ENCODE results near the gene PPM1E. TPM values are rescaled to one million over a fixed set of nuclear protein-coding genes. Genes with fewer than 3 reads are reported as not detected.
"Not testable (repeated sequence)": the region's sequence is repeated elsewhere in the genome, so short reads cannot be mapped to it uniquely, and the experiment has no call there.

Gene PPM1E
- total RNA-seq, 1 experiment from 2014 or later, result 7.1 TPM

DNA sequence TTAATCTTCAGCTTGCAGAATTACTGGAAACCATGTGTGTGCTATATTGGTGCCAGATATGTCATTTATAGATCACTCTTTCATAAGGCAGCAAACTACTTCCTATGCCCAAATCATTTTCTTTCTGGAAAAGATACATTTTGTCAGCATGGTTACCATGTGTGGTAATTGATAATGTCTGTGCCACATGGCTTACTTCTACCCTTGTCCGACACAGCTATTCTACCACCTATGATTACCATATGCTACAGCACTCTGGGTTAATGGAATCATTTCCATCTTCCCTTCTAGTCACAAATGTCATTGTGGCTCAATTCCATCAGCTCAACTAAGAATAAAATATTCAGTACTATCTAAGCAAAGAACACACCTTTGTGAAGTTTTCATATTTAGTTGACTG is 8.0 kb upstream of the PPM1E start:
- no peak overlapping the region for H3K56ac ChIP-seq (ENCODE audit: insufficient read length, low read depth, low read length)
- no peak overlapping the region for H3K4ac ChIP-seq (ENCODE audit: low read depth, low read length)
- no peaks in the 10 kb centered on the region for H3K27me3 ChIP-seq (ENCODE audit: insufficient read depth, low read length)
- DNase-seq, result no peak
- H3T11ph ChIP-seq (ENCODE audit: low read length), result no peak overlapping the region
- no peak overlapping the region for H2AK5ac ChIP-seq (ENCODE audit: insufficient read length, low read length)
- no peak overlapping the region for H3K18ac ChIP-seq (ENCODE audit: insufficient read length, low read depth, low read length)
- H3K14ac ChIP-seq (ENCODE audit: insufficient read depth, low read length), result no peak overlapping the region
- no peaks in the 10 kb centered on the region for H3K79me2 ChIP-seq (ENCODE audit: insufficient read depth, low read length)
- no peaks in the 10 kb centered on the region for H3K79me1 ChIP-seq (ENCODE audit: insufficient read depth, low read depth, low read length, poor library complexity, severe bottlenecking)
- H2BK5ac ChIP-seq (ENCODE audit: insufficient read length, low read length), result no peak overlapping the region
- H4K8ac ChIP-seq (replicated peaks; ENCODE audit: insufficient read length, low read depth, low read length), result no peak overlapping the region
- TF ChIP-seq, protein P1, sequence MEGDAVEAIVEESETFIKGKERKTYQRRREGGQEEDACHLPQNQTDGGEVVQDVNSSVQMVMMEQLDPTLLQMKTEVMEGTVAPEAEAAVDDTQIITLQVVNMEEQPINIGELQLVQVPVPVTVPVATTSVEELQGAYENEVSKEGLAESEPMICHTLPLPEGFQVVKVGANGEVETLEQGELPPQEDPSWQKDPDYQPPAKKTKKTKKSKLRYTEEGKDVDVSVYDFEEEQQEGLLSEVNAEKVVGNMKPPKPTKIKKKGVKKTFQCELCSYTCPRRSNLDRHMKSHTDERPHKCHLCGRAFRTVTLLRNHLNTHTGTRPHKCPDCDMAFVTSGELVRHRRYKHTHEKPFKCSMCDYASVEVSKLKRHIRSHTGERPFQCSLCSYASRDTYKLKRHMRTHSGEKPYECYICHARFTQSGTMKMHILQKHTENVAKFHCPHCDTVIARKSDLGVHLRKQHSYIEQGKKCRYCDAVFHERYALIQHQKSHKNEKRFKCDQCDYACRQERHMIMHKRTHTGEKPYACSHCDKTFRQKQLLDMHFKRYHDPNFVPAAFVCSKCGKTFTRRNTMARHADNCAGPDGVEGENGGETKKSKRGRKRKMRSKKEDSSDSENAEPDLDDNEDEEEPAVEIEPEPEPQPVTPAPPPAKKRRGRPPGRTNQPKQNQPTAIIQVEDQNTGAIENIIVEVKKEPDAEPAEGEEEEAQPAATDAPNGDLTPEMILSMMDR (conservative IDR thresholded peaks at IDR 0.05), result no peak
- WGBS (ENCODE audit: extremely low coverage, insufficient read length, low lambda C conversion rate), result no CpG with 5 or more reads among the region's 1 CpG
- H2BK120ac ChIP-seq (ENCODE audit: low read depth, low read length, poor library complexity, severe bottlenecking), result no peak overlapping the region
- no peak overlapping the region for H2BK15ac ChIP-seq (ENCODE audit: low read depth, low read length)
- no peak overlapping the region for H2BK12ac ChIP-seq (ENCODE audit: insufficient read length, low read depth, low read length)
- H3K4me2 ChIP-seq (ENCODE audit: insufficient read depth, insufficient read length, low read length), result no peak overlapping the region
- Mint-ChIP-seq H3K4me1 (0 out of 4 replicates have a peak, but pooled peaks cover 0 to 2% of the 10 kb centered on the region in 2 experiments), H3K36me3 (ENCODE audit: insufficient read depth in 1 of 3, low read depth in 3 of 3) (no peaks in the 10 kb centered on the region), H3K27me3 (ENCODE audit: low read depth) (peaks cover 5% of the 10 kb centered on the region; the same call in 1 of the 2 replicates), H3K4me3 (no peak overlapping the region), H3K27ac (no peak overlapping the region), H3K9me3 (no peaks in the 10 kb centered on the region)
- H3K23me2 ChIP-seq (ENCODE audit: insufficient read length, low read depth, low read length, poor library complexity, severe bottlenecking), result no peaks in the 10 kb centered on the region
- H2BK20ac ChIP-seq (ENCODE audit: low read depth, low read length, poor library complexity, severe bottlenecking), result no peak overlapping the region
- no peaks in the 10 kb centered on the region for H4K20me1 ChIP-seq (ENCODE audit: control insufficient read depth, insufficient read depth, insufficient read length)
- H4K5ac ChIP-seq (ENCODE audit: insufficient read length, low read depth, low read length), result no peak overlapping the region
- no peak overlapping the region for H3K9ac ChIP-seq (ENCODE audit: extremely low read depth, insufficient read length, low read length)
- no peak overlapping the region for H3K27ac ChIP-seq (ENCODE audit: insufficient read length, low read depth, low read length)
- no peak overlapping the region for H4K91ac ChIP-seq (ENCODE audit: insufficient read length, low read depth, low read length)
- H3K9me3 ChIP-seq (ENCODE audit: control insufficient read depth, low read depth, low read length), result no peaks in the 10 kb centered on the region
- no peak overlapping the region for H3K23ac ChIP-seq (ENCODE audit: insufficient read length, low read depth, low read length)
- H2AFZ ChIP-seq (ENCODE audit: low read length), result no peak overlapping the region
- H3K4me1 ChIP-seq (ENCODE audit: insufficient read depth, low read length), result no peaks in the 10 kb centered on the region

DNA sequence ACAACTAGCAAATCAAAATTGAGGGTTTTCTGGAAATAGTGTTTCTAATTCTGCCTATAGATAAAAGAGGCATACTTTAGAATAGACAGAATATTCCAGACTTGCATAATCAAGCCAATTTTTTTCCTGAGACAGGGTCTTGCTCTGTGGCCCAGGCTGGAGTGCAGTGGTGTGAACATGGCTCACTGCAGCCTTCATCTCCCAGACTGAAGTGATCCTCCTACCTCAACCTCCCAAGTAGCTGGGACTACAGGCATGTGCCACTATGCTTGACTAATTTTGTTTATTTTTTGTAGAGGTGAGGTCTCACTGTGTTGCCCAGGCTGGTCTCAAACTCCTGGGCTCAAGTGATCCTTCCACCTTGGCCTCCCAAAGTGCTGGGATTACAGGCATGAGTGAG is 6.0 kb upstream of the PPM1E start:
- not testable (repeated sequence) for H2BK12ac ChIP-seq (ENCODE audit: insufficient read length, low read depth, low read length); H3K9me3 ChIP-seq (ENCODE audit: control insufficient read depth, low read depth, low read length); H4K20me1 ChIP-seq (ENCODE audit: control insufficient read depth, insufficient read depth, insufficient read length); H3K27ac ChIP-seq (ENCODE audit: insufficient read length, low read depth, low read length); H3K23ac ChIP-seq (ENCODE audit: insufficient read length, low read depth, low read length); H2BK15ac ChIP-seq (ENCODE audit: low read depth, low read length); H2BK5ac ChIP-seq (ENCODE audit: insufficient read length, low read length); H3K27ac Mint-ChIP-seq; H3K9ac ChIP-seq (ENCODE audit: extremely low read depth, insufficient read length, low read length); H3K56ac ChIP-seq (ENCODE audit: insufficient read length, low read depth, low read length); H3K4ac ChIP-seq (ENCODE audit: low read depth, low read length); H3K23me2 ChIP-seq (ENCODE audit: insufficient read length, low read depth, low read length, poor library complexity, severe bottlenecking); H3K4me3 Mint-ChIP-seq; H4K8ac ChIP-seq (replicated peaks; ENCODE audit: insufficient read length, low read depth, low read length); H3T11ph ChIP-seq (ENCODE audit: low read length); H3K18ac ChIP-seq (ENCODE audit: insufficient read length, low read depth, low read length); H4K91ac ChIP-seq (ENCODE audit: insufficient read length, low read depth, low read length); H3K9me3 Mint-ChIP-seq; H3K27me3 ChIP-seq (ENCODE audit: insufficient read depth, low read length); DNase-seq; H3K14ac ChIP-seq (ENCODE audit: insufficient read depth, low read length); H2AK5ac ChIP-seq (ENCODE audit: insufficient read length, low read length); H3K36me3 Mint-ChIP-seq (ENCODE audit: insufficient read depth in 1 of 3, low read depth in 3 of 3); H3K79me1 ChIP-seq (ENCODE audit: insufficient read depth, low read depth, low read length, poor library complexity, severe bottlenecking); H3K4me2 ChIP-seq (ENCODE audit: insufficient read depth, insufficient read length, low read length); H2BK20ac ChIP-seq (ENCODE audit: low read depth, low read length, poor library complexity, severe bottlenecking); H4K5ac ChIP-seq (ENCODE audit: insufficient read length, low read depth, low read length); H2AFZ ChIP-seq (ENCODE audit: low read length); H3K79me2 ChIP-seq (ENCODE audit: insufficient read depth, low read length); H3K4me1 Mint-ChIP-seq; H3K4me1 ChIP-seq (ENCODE audit: insufficient read depth, low read length); H2BK120ac ChIP-seq (ENCODE audit: low read depth, low read length, poor library complexity, severe bottlenecking)
- H3K27me3 Mint-ChIP-seq (ENCODE audit: low read depth), result peaks cover 22% of the 10 kb centered on the region

All from H9 (cell line).